ENCODE data around the gene ASB2. TPM values are rescaled to one million over a fixed set of nuclear protein-coding genes. Genes with fewer than 3 reads are reported as not detected.

The ASB2 gene
- total and polyA plus RNA-seq, 2 of the 13 experiments (the other 11 are each of a cell fraction or from before 2014, with no cell fraction given), result 0.82 to 4.1 TPM

GRCh38 chr14:94004015-94004414, 27.6 kb upstream of the ASB2 start (continued):
- TF ChIP-seq HNF4G (IDR thresholded peaks at IDR 0.05; ENCODE audit: borderline replicate concordance, low read depth, low read length), result peak; percentile 84; the same call in 1 of the 2 replicates
- peak; percentile 49; the same call in 1 of the 2 replicates for TF ChIP-seq HNF4G (CRISPR knock-in tag; IDR thresholded peaks at IDR 0.05; ENCODE audit: borderline replicate concordance, low read depth)
- no peak for TF ChIP-seq HES4 (CRISPR knock-in tag; IDR thresholded peaks at IDR 0.05; ENCODE audit: borderline replicate concordance)
- peak; percentile 64; the same call in 1 of the 2 replicates for TF ChIP-seq NCOA2 (CRISPR knock-in tag; IDR thresholded peaks at IDR 0.05)
- TF ChIP-seq FOXA3 (CRISPR knock-in tag; IDR thresholded peaks at IDR 0.05), result peak; percentile 31; the same call in 1 of the 2 replicates
- TF ChIP-seq PATZ1 (CRISPR knock-in tag; IDR thresholded peaks at IDR 0.05), result 0 out of 2 replicates have a peak, but pooled peaks have one; percentile 9
- TF ChIP-seq ZBTB7B (CRISPR knock-in tag; IDR thresholded peaks at IDR 0.05), result peak; percentile 56; the same call in 1 of the 2 replicates
- TF ChIP-seq HOXA5 (CRISPR knock-in tag; IDR thresholded peaks at IDR 0.05), result 0 out of 2 replicates have a peak, but pooled peaks have one; percentile 29

- WGBS (ENCODE audit: low lambda C conversion rate), result no CpG with 5 or more reads among the region's 4 CpGs
- intact Hi-C loops (cut with micrococcal nuclease; ENCODE audit: unreplicated experiment) (no loop called here), in situ Hi-C loops (cut with HindIII; ENCODE audit: extremely low pct_ligation_motif_present, low pct_unique_long_range_greater_than_20kb) (loop anchor here (5.0 kb wide), 1 partner anchor 61 kb away; no protein-coding TSS in a partner anchor)
- no peaks in the 10 kb centered on the region for H3K79me2 ChIP-seq (ENCODE audit: insufficient read depth, low read length)
- H3K4me3 ChIP-seq (replicated peaks in 1 of 3; ENCODE audit: insufficient read depth in 1 of 3, low read depth in 2 of 3, low read length in 3 of 3), result peak overlapping the region in 2 of 3 experiments; percentile 18 to 62; a peak in 2 of 6 replicates
- peak overlapping the region; percentile 53 for H3K27ac ChIP-seq (ENCODE audit: extremely low read length, insufficient read depth, low read length)
- TF ChIP-seq ZNF883 (CRISPR knock-in tag; IDR thresholded peaks at IDR 0.05; ENCODE audit: not compliant biosample characterization), result no peak
- TF ChIP-seq FOXK2 (IDR thresholded peaks at IDR 0.05), result 0 out of 2 replicates have a peak, but pooled peaks have one; percentile 15
- no peak for TF ChIP-seq NFE2 (CRISPR knock-in tag; IDR thresholded peaks at IDR 0.05)
- 0 out of 2 replicates have a peak, but pooled peaks have one; percentile 65 for TF ChIP-seq ARNT (IDR thresholded peaks at IDR 0.05)
- TF ChIP-seq NFRKB (IDR thresholded peaks at IDR 0.05), result peak; percentile 20; the same call in 1 of the 2 replicates
- 0 out of 2 replicates have a peak, but pooled peaks have one; percentile 4 for TF ChIP-seq ATF7 (IDR thresholded peaks at IDR 0.05)
- no peak for TF ChIP-seq ATF7 (CRISPR knock-in tag; IDR thresholded peaks at IDR 0.05)
- TF ChIP-seq PHF20 (CRISPR knock-in tag; IDR thresholded peaks at IDR 0.05), result no peak
- 0 out of 2 replicates have a peak, but pooled peaks have one; percentile 8 for TF ChIP-seq ZFP91 (CRISPR knock-in tag; IDR thresholded peaks at IDR 0.05; ENCODE audit: borderline replicate concordance)
- FAIRE-seq (no peak), ATAC-seq (no peak), DNase-seq (ENCODE audit: low spot score) (no peak)
- peak overlapping the region; percentile 87 for H3K4me2 ChIP-seq (ENCODE audit: low read depth, low read length)
- ChIA-PET POLR2A (interaction anchor here (0.6 to 2.8 kb wide), 8 partner anchors 14 to 64 kb away, joined by 3 to 15 read pairs (median 6); partner anchors contain the start of gene OTUB2), CTCF (ENCODE audit: low intra/inter-chr PET ratio, low total read pairs) (interaction anchor here (1.4 kb wide), 1 partner anchor 50 kb away, joined by 3 read pairs; no protein-coding TSS in a partner anchor)
- no peaks in the 10 kb centered on the region for H3K36me3 ChIP-seq (replicated peaks in 1 of 2; ENCODE audit: control insufficient read depth in 1 of 2, insufficient read depth in 2 of 2, low read length in 2 of 2)
- no peaks in the 10 kb centered on the region for H4K20me1 ChIP-seq (ENCODE audit: insufficient read depth, low read length)
- no peak overlapping the region for H2AFZ ChIP-seq (ENCODE audit: low read length)
- H3K9me3 ChIP-seq (ENCODE audit: low read length), result no peaks in the 10 kb centered on the region
- BruUV-seq (replicated peaks), result no TSS peak
- H3K4me1 ChIP-seq (ENCODE audit: insufficient read depth, low read length), result peaks cover 58% of the 10 kb centered on the region
- H3K9ac ChIP-seq (ENCODE audit: insufficient read depth, low read depth, low read length), result 0 out of 2 replicates have a peak overlapping the region, but pooled peaks have one; percentile 16
- peaks cover 0 to 8% of the 10 kb centered on the region in 2 experiments; a peak in 2 of 5 replicates for H3K27me3 ChIP-seq (ENCODE audit: control insufficient read depth in 1 of 2, insufficient read depth in 2 of 2, low read length in 2 of 2)
Measured at GRCh38 chr14:94003397-94003796, 27.0 kb upstream of the ASB2 start.
